Measurements from ENCODE around the gene PHF5A. TPM values are rescaled to one million over a fixed set of nuclear protein-coding genes. Genes with fewer than 3 reads are reported as not detected.

The PHF5A gene
- 42.9 TPM for polyA plus RNA-seq (2012; ENCODE audit: insufficient read length, low read depth)

- TF ChIP-seq FOXP2 (optimal IDR thresholded peaks at IDR 0.05; ENCODE audit: borderline replicate concordance, extremely low read depth, extremely low read length, insufficient read depth) (peak; percentile 84), POLR2AphosphoS5 (IDR thresholded peaks at IDR 0.05; ENCODE audit: low read depth, low read length) (peak; percentile 54; the same call in 1 of the 2 replicates), SIN3A (IDR thresholded peaks at IDR 0.05; ENCODE audit: borderline replicate concordance, insufficient read depth, low read length) (peak; percentile 78; the same call in 1 of the 2 replicates), TAF1 (IDR thresholded peaks at IDR 0.05; ENCODE audit: borderline replicate concordance, insufficient read depth, low read length) (peak; percentile 74), REST (IDR thresholded peaks at IDR 0.05; ENCODE audit: insufficient read depth in 1 of 2, low read depth in 2 of 2, low read length in 2 of 2) (no peak; a peak in 2 of 4 replicates)
Measured at GRCh38 chr22:41468381-41469217, at the start of gene PHF5A, which contains the start of gene ACO2. Gene PHF5A, minus strand, starts transcription at chr22:41468692. Its CDS starts 39 bp downstream, at chr22:41468653. Gene ACO2, plus strand, starts transcription at chr22:41469117. Its CDS starts 30 bp downstream, at chr22:41469147.

GRCh38 chr22:41518048-41518347 is 49.5 kb upstream of the PHF5A start:
- no peak for TF ChIP-seq TAF1 (IDR thresholded peaks at IDR 0.05; ENCODE audit: borderline replicate concordance, insufficient read depth, low read length)
- TF ChIP-seq POLR2AphosphoS5 (IDR thresholded peaks at IDR 0.05; ENCODE audit: low read depth, low read length), result no peak
- TF ChIP-seq SIN3A (IDR thresholded peaks at IDR 0.05; ENCODE audit: borderline replicate concordance, insufficient read depth, low read length), result no peak
- no peak for TF ChIP-seq REST (IDR thresholded peaks at IDR 0.05; ENCODE audit: insufficient read depth in 1 of 2, low read depth in 2 of 2, low read length in 2 of 2)
- TF ChIP-seq FOXP2 (optimal IDR thresholded peaks at IDR 0.05; ENCODE audit: borderline replicate concordance, extremely low read depth, extremely low read length, insufficient read depth), result no peak

- no peak for TF ChIP-seq FOXP2 (optimal IDR thresholded peaks at IDR 0.05; ENCODE audit: borderline replicate concordance, extremely low read depth, extremely low read length, insufficient read depth)
- TF ChIP-seq TAF1 (IDR thresholded peaks at IDR 0.05; ENCODE audit: borderline replicate concordance, insufficient read depth, low read length), result no peak
- no peak for TF ChIP-seq SIN3A (IDR thresholded peaks at IDR 0.05; ENCODE audit: borderline replicate concordance, insufficient read depth, low read length)
- no peak for TF ChIP-seq REST (IDR thresholded peaks at IDR 0.05; ENCODE audit: insufficient read depth in 1 of 2, low read depth in 2 of 2, low read length in 2 of 2)
- TF ChIP-seq POLR2AphosphoS5 (IDR thresholded peaks at IDR 0.05; ENCODE audit: low read depth, low read length), result no peak
Measured at GRCh38 chr22:41517172-41518047, 48.9 kb upstream of the PHF5A start.

GRCh38 chr22:41516462-41516861 is 48.0 kb upstream of the PHF5A start:
- no peak for TF ChIP-seq SIN3A (IDR thresholded peaks at IDR 0.05; ENCODE audit: borderline replicate concordance, insufficient read depth, low read length)
- no peak for TF ChIP-seq REST (IDR thresholded peaks at IDR 0.05; ENCODE audit: insufficient read depth in 1 of 2, low read depth in 2 of 2, low read length in 2 of 2)
- no peak for TF ChIP-seq TAF1 (IDR thresholded peaks at IDR 0.05; ENCODE audit: borderline replicate concordance, insufficient read depth, low read length)
